K562 (cell line): ENCODE measurements around the gene NFIC. TPM values are rescaled to one million over a fixed set of nuclear protein-coding genes. Genes with fewer than 3 reads are reported as not detected.

Source experiments
- ARID3B ChIP-seq: fragments of 250-450 bp; sonication (Bioruptor Pico); IDR thresholded peaks from 2 replicates; pipeline ENCODE4 v1.4.0; 2020; ENCODE audit warnings: borderline replicate concordance
- CBX5 ChIP-seq: IDR thresholded peaks from 2 replicates; pipeline ENCODE4 v1.6.1; 2014; ENCODE audit warnings: low read depth, borderline replicate concordance
- ESRRA ChIP-seq: fragments of 450-650 bp; IDR thresholded peaks from 2 replicates; pipeline ENCODE4 v1.6.1; 2014; ENCODE audit warnings: low read depth, mild to moderate bottlenecking, moderate library complexity, borderline replicate concordance
- FOXJ3 ChIP-seq: sonication (generic); formaldehyde crosslinking; IDR thresholded peaks from 2 replicates; pipeline ENCODE4 v1.4.0; 2020; ENCODE audit warnings: mild to moderate bottlenecking, missing genetic modification reagents
- GATAD2A ChIP-seq: fragments of 450-650 bp; IDR thresholded peaks from 2 replicates; pipeline ENCODE4 v1.6.1; 2017
- HBP1 ChIP-seq: fragments of 450-650 bp; formaldehyde crosslinking; IDR thresholded peaks from 2 replicates; pipeline ENCODE4 v1.4.0; 2022; ENCODE audit warnings: missing genetic modification characterization
- HLTF ChIP-seq: fragments of 450-650 bp; IDR thresholded peaks from 2 replicates; pipeline ENCODE4 v1.6.1; 2016
- HMGN3 ChIP-seq: IDR thresholded peaks from 2 replicates; pipeline ENCODE4 v1.6.1; 2011; ENCODE audit warnings: borderline replicate concordance, low read depth, mild to moderate bottlenecking, mixed read lengths, low read length; ENCODE audit not compliant: insufficient read length; ENCODE audit errors: extremely low read depth
- HOXB6 ChIP-seq: fragments of 250-450 bp; sonication (Bioruptor Pico); IDR thresholded peaks from 2 replicates; pipeline ENCODE4 v1.5.1; 2022; ENCODE audit warnings: mild to moderate bottlenecking, borderline replicate concordance
- MTA3 ChIP-seq: fragments of 450-650 bp; formaldehyde crosslinking; IDR thresholded peaks from 2 replicates; pipeline ENCODE4 v1.6.1; 2017; ENCODE audit warnings: mild to moderate bottlenecking, borderline replicate concordance
- MTF1 ChIP-seq: fragments of 250-450 bp; sonication (Bioruptor Pico); IDR thresholded peaks from 2 replicates; pipeline ENCODE4 v1.9.0; 2021; ENCODE audit warnings: moderate library complexity, mild to moderate bottlenecking, inconsistent platforms, borderline replicate concordance
- POLR2AphosphoS2 ChIP-seq: IDR thresholded peaks from 2 replicates; pipeline ENCODE4 v1.6.1; 2012; ENCODE audit warnings: low read length, improper control_type of control experiment
- PRPF4 ChIP-seq: fragments of 200-400 bp; formaldehyde crosslinking; IDR thresholded peaks from one replicate; pipeline ENCODE4 v1.6.1; 2017; ENCODE audit warnings: low read length, low read depth, mild to moderate bottlenecking; ENCODE audit not compliant: insufficient read depth, poor library complexity, severe bottlenecking
- RBM39 ChIP-seq: fragments of 200-400 bp; formaldehyde crosslinking; optimal IDR thresholded peaks from 2 replicates; pipeline ENCODE3; 2018; ENCODE audit warnings: low read depth, low read length
- TEAD1 ChIP-seq, 2 experiments: fragments of 450-650 bp in 1 of 2; sonication (generic) in 1 of 2; formaldehyde crosslinking; IDR thresholded peaks; 2 replicates each; pipeline versions ENCODE4 v1.4.0 to v1.8.0; 2020 to 2022; ENCODE audit warnings: mild to moderate bottlenecking in 2 of 2, missing genetic modification reagents in 1 of 2
- VEZF1 ChIP-seq: fragments of 200-800 bp; sonication (Bioruptor generic); IDR thresholded peaks from 2 replicates; pipeline ENCODE4 v1.6.1; 2017; ENCODE audit warnings: missing genetic modification characterization, missing compliant biosample characterization
- ZBTB1 ChIP-seq: sonication (generic); formaldehyde crosslinking; IDR thresholded peaks from 2 replicates; pipeline ENCODE4 v1.8.1; 2023; ENCODE audit warnings: missing genetic modification reagents, low read depth, mild to moderate bottlenecking, borderline replicate concordance
- ZBTB12 ChIP-seq: fragments of 250-450 bp; sonication (Bioruptor Pico); IDR thresholded peaks from 2 replicates; pipeline ENCODE4 v1.4.0; 2020
- ZC3H8 ChIP-seq: fragments of 450-650 bp; IDR thresholded peaks from 2 replicates; pipeline ENCODE4 v1.6.1; 2017
- ZNF124 ChIP-seq: sonication (generic); formaldehyde crosslinking; IDR thresholded peaks from 2 replicates; pipeline ENCODE4 v1.8.1; 2022; ENCODE audit warnings: missing genetic modification reagents
- ZNF146 ChIP-seq: IDR thresholded peaks from one replicate; pipeline ENCODE4 v1.6.1; 2018; ENCODE audit warnings: missing compliant biosample characterization; ENCODE audit not compliant: unreplicated experiment
- ZNF212 ChIP-seq: fragments of 450-650 bp; formaldehyde crosslinking; IDR thresholded peaks from 2 replicates; pipeline ENCODE4 v1.4.0; 2020; ENCODE audit warnings: mild to moderate bottlenecking
- ZNF408 ChIP-seq: fragments of 250-450 bp; sonication (Bioruptor Pico); IDR thresholded peaks from 2 replicates; pipeline ENCODE4 v1.4.0; 2020; ENCODE audit warnings: low read depth, mild to moderate bottlenecking, moderate library complexity
- ZNF764 ChIP-seq: fragments of 250-450 bp; sonication (Bioruptor Pico); IDR thresholded peaks from 2 replicates; pipeline ENCODE4 v1.4.0; 2020; ENCODE audit warnings: low read depth, mild to moderate bottlenecking, moderate library complexity
- polyA plus RNA-seq, 8 experiments: library from polyadenylated mRNA; depleted of rRNA in 4 of 8; stranded (reverse) in 5 of 8; unstranded in 3 of 8; fragments of >200 nt; fragmentation: Nextera tagmentation in 2 of 8; fragmentation: Illumina TruSeq in 1 of 8; extraction: Ambion mirVana in 2 of 8; extraction: Trizol in 1 of 8; gene quantifications; 2 replicates each; pipeline versions ENCODE4 v1.2.1 to v1.2.3, GENCODE V29; 2011 to 2014; ENCODE audit warnings: inconsistent platforms in 1 of 8, missing spikeins in 1 of 8
- total RNA-seq, 7 experiments: library from RNA; depleted of rRNA in 6 of 7; stranded (reverse); fragments of >200 nt in 6 of 7; fragmentation: Illumina TruSeq in 2 of 7; extraction: Trizol in 2 of 7; gene quantifications; 2 replicates each; pipeline versions ENCODE4 v1.2.1 to v1.2.3, GENCODE V29; 2011 to 2021; ENCODE audit warnings: low replicate concordance in 1 of 7

Gene NFIC
- total and polyA plus RNA-seq, 9 of the 15 experiments (the other 6 are each of a cell fraction or from before 2014, with no cell fraction given): 0.71 to 62.1 (median 6.9) TPM

GRCh38 chr19:3375221-3376090 is 9.1 kb downstream of the NFIC start (continued):
- no peak for TF ChIP-seq HMGN3
- no peak for TF ChIP-seq FOXJ3 (CRISPR knock-in tag)
- no peak for TF ChIP-seq GATAD2A
- TF ChIP-seq ZNF146: no peak
- no peak for TF ChIP-seq ZNF212 (CRISPR knock-in tag)
- no peak for TF ChIP-seq RBM39
- TF ChIP-seq CBX5: no peak
- TF ChIP-seq MTF1 (CRISPR knock-in tag): no peak
- TF ChIP-seq ZNF124 (CRISPR knock-in tag): no peak
- TF ChIP-seq MTA3: no peak
- no peak for TF ChIP-seq POLR2AphosphoS2
- TF ChIP-seq VEZF1 (CRISPR knock-in tag): peak; percentile 88
- no peak for TF ChIP-seq HBP1 (CRISPR knock-in tag)
- TF ChIP-seq ESRRA: no peak
- no peak for TF ChIP-seq ARID3B (CRISPR knock-in tag)
- TF ChIP-seq HOXB6: no peak
- no peak for TF ChIP-seq ZC3H8
- TF ChIP-seq ZBTB1: no peak
- TF ChIP-seq PRPF4: no peak
- TF ChIP-seq HLTF: no peak
- no peak for TF ChIP-seq ZNF764 (CRISPR knock-in tag)
- no peak for TF ChIP-seq ZBTB12
- no peak for TF ChIP-seq TEAD1 (CRISPR knock-in tag; IDR thresholded peaks at IDR 0.05)
- TF ChIP-seq ZNF408 (CRISPR knock-in tag): no peak
